Karpas-422 (cell line): ENCODE results near the gene PLVAP. TPM values are rescaled to one million over a fixed set of nuclear protein-coding genes. Genes with fewer than 3 reads are reported as not detected.

Experiments used
- DNase-seq: peaks from one replicate; pipeline ENCODE4 v3.0.0-alpha.2; 2015
- H2AFZ ChIP-seq: fragments of 200-600 bp; sonication (generic); 2 replicates; pipeline ENCODE4 v1.6.1; 2014; ENCODE audit warnings: antibody characterized with exemption, low read length, mixed read lengths
- H3K27ac ChIP-seq: fragments of 200-600 bp; sonication (generic); 2 replicates; pipeline ENCODE4 v1.5.1; 2014; ENCODE audit warnings: mild to moderate bottlenecking, low read length, moderate library complexity
- H3K27me3 ChIP-seq: fragments of 200-600 bp; sonication (generic); 2 replicates; pipeline ENCODE4 v1.6.1; 2014; ENCODE audit warnings: low read length, mixed read lengths
- H3K36me3 ChIP-seq: fragments of 200-600 bp; sonication (generic); 2 replicates; pipeline ENCODE4 v1.6.1; 2014; ENCODE audit warnings: low read length, mixed read lengths; ENCODE audit not compliant: insufficient read depth
- H3K4me1 ChIP-seq: fragments of 200-600 bp; sonication (generic); 2 replicates; pipeline ENCODE4 v1.6.1; 2014; ENCODE audit warnings: mild to moderate bottlenecking, low read length, mixed read lengths
- H3K4me2 ChIP-seq: fragments of 200-600 bp; sonication (generic); 2 replicates; pipeline ENCODE4 v1.6.1; 2014; ENCODE audit warnings: low read length, low read depth, mild to moderate bottlenecking; ENCODE audit not compliant: poor library complexity, severe bottlenecking
- H3K4me3 ChIP-seq: fragments of 200-600 bp; sonication (generic); 2 replicates; pipeline ENCODE4 v1.5.1; 2014; ENCODE audit warnings: mild to moderate bottlenecking, antibody characterized with exemption, low read length, mixed read lengths
- H3K79me2 ChIP-seq: fragments of 200-600 bp; sonication (generic); 2 replicates; pipeline ENCODE4 v1.6.1; 2014; ENCODE audit warnings: mild to moderate bottlenecking, low read length, mixed read lengths
- H3K9ac ChIP-seq: fragments of 200-600 bp; sonication (generic); 2 replicates; pipeline ENCODE4 v1.6.0; 2014; ENCODE audit warnings: low read length
- H3K9me2 ChIP-seq: fragments of 200-600 bp; sonication (generic), shearing (Covaris generic); replicated peaks from 2 replicates; pipeline ENCODE4 v1.6.0; 2014; ENCODE audit warnings: mild to moderate bottlenecking, low read length, moderate library complexity; ENCODE audit not compliant: insufficient read depth
- H3K9me3 ChIP-seq: fragments of 300-700, 200-600 bp; sonication (generic); 2 replicates; pipeline ENCODE4 v1.6.1; 2014; ENCODE audit warnings: low read length, mixed read lengths
- H4K20me1 ChIP-seq: fragments of 200-600 bp; sonication (generic); 2 replicates; pipeline ENCODE4 v1.6.1; 2014; ENCODE audit warnings: mild to moderate bottlenecking, antibody characterized with exemption, low read length, low read depth; ENCODE audit not compliant: insufficient read depth
- total RNA-seq: library from RNA; depleted of rRNA; stranded (reverse); fragments of >200 nt; shearing (Covaris generic); gene quantifications from 2 replicates; pipeline ENCODE4 v1.2.3, GENCODE V29; 2014; ENCODE audit warnings: low replicate concordance; rRNA removed

Gene PLVAP
- total RNA-seq, 1 experiment from 2014 or later = 0.41 TPM

GRCh38 chr19:17302391-17303166 lies 74.6 kb downstream of the PLVAP start:
- peaks cover 11% of the 10 kb centered on the region; the same call in 1 of the 2 replicates for H4K20me1 ChIP-seq
- H3K4me3 ChIP-seq = peak overlapping the region; percentile 43; the same call in 1 of the 2 replicates
- H3K27ac ChIP-seq = peak overlapping the region; percentile 10; the same call in 1 of the 2 replicates
- peak overlapping the region; percentile 37 for H3K4me2 ChIP-seq
- no peaks in the 10 kb centered on the region for H3K9me2 ChIP-seq
- H3K4me1 ChIP-seq = peaks cover 24% of the 10 kb centered on the region
- no peaks in the 10 kb centered on the region for H3K27me3 ChIP-seq
- H3K79me2 ChIP-seq = peaks cover 6% of the 10 kb centered on the region
- peak overlapping the region; percentile 4; the same call in 1 of the 2 replicates for H3K9ac ChIP-seq
- peak; percentile 67 for DNase-seq
- H2AFZ ChIP-seq = no peak overlapping the region
- no peaks in the 10 kb centered on the region for H3K9me3 ChIP-seq
- no peaks in the 10 kb centered on the region; the same call in 1 of the 2 replicates for H3K36me3 ChIP-seq

Other genes starting within 250 kb of the PLVAP start
- gene USE1, start 162.0 kb downstream of the PLVAP start, total RNA-seq = 34.0 and 39.8 TPM in 2 replicates
- gene OCEL1, start 151.1 kb downstream of the PLVAP start, total RNA-seq = 6.2 and 13.0 TPM in 2 replicates
- gene NR2F6, start 131.4 kb downstream of the PLVAP start, total RNA-seq = 8.6 and 20.3 TPM in 2 replicates
- gene USHBP1, start 112.6 kb downstream of the PLVAP start, total RNA-seq = 0.25 TPM in 1 of 2 replicates, not detected in the other
- gene BABAM1, start 109.9 kb downstream of the PLVAP start, total RNA-seq = 83.9 and 84.7 TPM in 2 replicates
- 19.6 and 29.4 TPM in 2 replicates for gene ANKLE1, start 95.4 kb downstream of the PLVAP start, total RNA-seq
- gene ABHD8, start 73.9 kb downstream of the PLVAP start, total RNA-seq = 0.37 and 2.0 TPM in 2 replicates
- 34.0 and 68.6 TPM in 2 replicates for gene MRPL34, start 71.5 kb downstream of the PLVAP start, total RNA-seq
- gene DDA1, start 67.8 kb downstream of the PLVAP start, total RNA-seq = 24.4 and 33.0 TPM in 2 replicates
- 0.82 and 2.3 TPM in 2 replicates for gene ANO8, start 42.5 kb downstream of the PLVAP start, total RNA-seq
- gene GTPBP3, start 39.8 kb downstream of the PLVAP start, total RNA-seq = 29.3 and 88.1 TPM in 2 replicates
- gene CCDC194, start 16.9 kb upstream of the PLVAP start, total RNA-seq = 4.1 and 9.3 TPM in 2 replicates
- 56.2 and 156 TPM in 2 replicates for gene BST2, start 28.3 kb upstream of the PLVAP start, total RNA-seq
- gene MVB12A, start 42.7 kb upstream of the PLVAP start, total RNA-seq = 44.7 and 55.2 TPM in 2 replicates
- gene TMEM221, start 71.3 kb upstream of the PLVAP start, total RNA-seq = not detected in 2 replicates
- not detected in 2 replicates for gene NXNL1, start 83.6 kb upstream of the PLVAP start, total RNA-seq
- 4.0 and 4.8 TPM in 2 replicates for gene SLC27A1, start 93.2 kb upstream of the PLVAP start, total RNA-seq
- 93.0 and 130 TPM in 2 replicates for gene PGLS, start 134.3 kb upstream of the PLVAP start, total RNA-seq
- 25.0 and 25.5 TPM in 2 replicates for gene COLGALT1, start 178.3 kb upstream of the PLVAP start, total RNA-seq